Suprapubic skin (tissue), 3 donors: ENCODE measurements around the gene RALGAPA2.

ENCODE experiments used
- CTCF ChIP-seq, 2 donors: fragments of 200-600 bp in 1 of 2; fragments of 450-650 bp in 1 of 2; sonication (generic) in 1 of 2; IDR thresholded peaks; one replicate each; pipeline ENCODE4 v1.5.1; 2016 to 2019; ENCODE audit warnings: antibody characterized with exemption in 2 of 2, mild to moderate bottlenecking in 1 of 2, moderate library complexity in 1 of 2
- EP300 ChIP-seq: sonication (generic); formaldehyde crosslinking; IDR thresholded peaks from one replicate; pipeline ENCODE4 v1.6.1; 2017; ENCODE audit warnings: antibody characterized with exemption

- TF ChIP-seq EP300: no peak
- peak in 1 of 2 donors; percentile 34 for TF ChIP-seq CTCF (IDR thresholded peaks at IDR 0.05)
Measured at GRCh38 chr20:20664795-20665589, 47.5 kb downstream of the RALGAPA2 start.
